UCSD-AML1 (cell line): Measurements from ENCODE around the gene SHC3.
"Not testable (repeated sequence)": the region's sequence is repeated elsewhere in the genome, so short reads cannot be mapped to it uniquely, and the experiment has no call there.

Source experiments
- DNase-seq: peaks from one replicate; lab custom pipeline; 2025; ENCODE audit not compliant: unreplicated experiment; lab: John Stamatoyannopoulos, UW

SHC3 gene, protein sequence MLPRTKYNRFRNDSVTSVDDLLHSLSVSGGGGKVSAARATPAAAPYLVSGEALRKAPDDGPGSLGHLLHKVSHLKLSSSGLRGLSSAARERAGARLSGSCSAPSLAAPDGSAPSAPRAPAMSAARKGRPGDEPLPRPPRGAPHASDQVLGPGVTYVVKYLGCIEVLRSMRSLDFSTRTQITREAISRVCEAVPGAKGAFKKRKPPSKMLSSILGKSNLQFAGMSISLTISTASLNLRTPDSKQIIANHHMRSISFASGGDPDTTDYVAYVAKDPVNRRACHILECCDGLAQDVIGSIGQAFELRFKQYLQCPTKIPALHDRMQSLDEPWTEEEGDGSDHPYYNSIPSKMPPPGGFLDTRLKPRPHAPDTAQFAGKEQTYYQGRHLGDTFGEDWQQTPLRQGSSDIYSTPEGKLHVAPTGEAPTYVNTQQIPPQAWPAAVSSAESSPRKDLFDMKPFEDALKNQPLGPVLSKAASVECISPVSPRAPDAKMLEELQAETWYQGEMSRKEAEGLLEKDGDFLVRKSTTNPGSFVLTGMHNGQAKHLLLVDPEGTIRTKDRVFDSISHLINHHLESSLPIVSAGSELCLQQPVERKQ

DNA sequence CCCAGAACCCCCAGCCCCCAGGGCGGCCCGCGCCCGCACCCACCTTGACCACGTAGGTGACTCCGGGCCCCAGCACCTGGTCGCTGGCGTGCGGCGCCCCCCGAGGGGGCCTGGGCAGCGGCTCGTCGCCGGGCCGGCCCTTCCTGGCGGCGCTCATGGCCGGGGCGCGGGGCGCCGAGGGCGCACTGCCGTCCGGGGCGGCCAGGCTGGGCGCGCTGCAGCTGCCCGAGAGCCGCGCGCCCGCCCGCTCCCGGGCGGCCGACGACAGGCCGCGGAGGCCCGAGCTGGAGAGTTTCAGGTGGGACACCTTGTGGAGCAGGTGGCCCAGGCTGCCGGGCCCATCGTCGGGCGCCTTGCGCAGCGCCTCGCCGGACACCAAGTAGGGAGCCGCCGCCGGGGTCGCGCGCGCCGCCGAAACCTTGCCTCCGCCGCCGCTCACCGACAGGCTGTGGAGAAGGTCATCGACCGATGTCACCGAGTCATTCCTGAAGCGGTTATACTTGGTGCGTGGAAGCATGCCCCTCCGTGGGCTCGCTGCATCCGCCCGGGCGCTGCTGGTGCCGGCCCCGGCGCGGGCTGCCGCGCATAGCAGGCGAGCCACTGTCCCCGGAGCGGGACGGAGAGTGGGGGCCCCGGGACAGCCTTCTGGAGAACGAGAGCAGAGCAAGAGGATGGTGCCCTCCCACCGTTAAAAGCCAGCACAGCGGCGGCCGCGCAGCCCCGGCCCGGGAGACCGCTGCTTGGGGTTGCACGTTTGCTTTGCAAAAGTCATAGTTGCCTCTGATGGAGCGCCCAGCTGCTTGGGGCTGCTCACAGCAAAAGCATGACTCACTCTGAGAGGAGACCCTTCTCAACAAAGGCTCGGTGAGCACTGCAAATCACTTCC lies at the start of gene SHC3:
Gene SHC3 (minus strand): TSS at position 875 of the 886 bp plus-strand sequence. CDS start 358 bp downstream, at position 517.
- no peak for DNase-seq

DNA sequence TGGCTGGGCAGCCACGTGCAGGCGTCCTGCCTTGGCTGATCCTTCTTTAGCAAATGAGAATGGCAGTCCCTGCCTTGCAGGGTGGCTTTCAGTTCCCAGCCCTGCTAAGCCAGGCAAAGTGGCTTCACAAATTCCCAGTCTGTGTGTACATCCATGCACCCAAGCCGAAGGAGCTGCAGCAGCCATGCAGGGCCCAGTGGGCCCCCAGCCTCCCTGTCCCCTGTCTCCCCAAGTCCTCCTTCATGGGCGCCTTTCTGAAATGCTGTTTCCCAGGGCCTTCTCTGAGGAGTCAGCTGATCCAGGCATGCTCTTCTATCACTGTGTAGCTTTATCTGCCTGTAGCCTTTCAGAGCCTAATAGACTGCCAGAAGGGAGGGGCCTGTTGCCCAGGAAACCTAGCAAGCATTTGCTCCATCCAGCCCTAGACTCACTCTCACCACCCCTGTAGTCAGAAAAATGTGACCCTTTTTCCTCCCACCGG lies 47.4 kb upstream of the SHC3 start:
- no peak for DNase-seq

DNA sequence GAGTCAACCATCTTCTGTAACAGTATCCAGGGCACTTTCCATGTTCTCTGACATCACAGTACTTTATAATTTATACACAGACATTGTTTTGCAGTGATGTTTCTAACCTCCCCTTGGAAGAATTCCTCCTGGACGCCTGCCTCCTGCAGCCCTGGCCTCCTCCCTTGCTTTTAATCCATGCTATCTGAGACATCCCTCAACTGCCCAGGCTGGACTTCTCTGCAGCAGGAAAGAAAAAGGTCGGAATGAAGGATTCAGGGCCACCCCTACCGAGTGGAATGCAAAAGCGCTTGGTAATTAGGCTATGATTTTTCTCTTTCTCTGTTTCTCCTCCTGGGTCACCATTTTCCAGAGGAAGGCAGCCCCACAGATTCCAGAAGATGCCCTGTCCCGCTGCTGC lies 47.0 kb upstream of the SHC3 start:
- DNase-seq: no peak

DNA sequence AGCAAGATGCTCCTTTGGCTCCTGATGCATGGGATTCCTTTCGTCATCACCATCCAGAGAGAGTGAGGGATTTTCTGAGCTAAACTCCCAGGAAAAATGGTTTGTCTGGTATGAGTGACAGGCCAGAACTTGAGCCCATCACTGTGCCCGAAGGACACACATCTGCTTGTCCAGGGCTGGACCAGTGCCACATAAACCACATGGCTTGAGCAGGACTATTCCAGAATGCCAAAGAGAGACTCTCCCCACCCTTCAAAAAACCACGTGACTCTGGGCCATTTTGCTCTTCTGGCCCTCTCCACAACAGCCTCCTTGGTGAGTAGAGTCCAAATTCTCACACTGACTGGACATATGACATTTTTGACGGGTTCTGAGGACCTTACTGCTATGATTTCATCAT lies 46.4 kb upstream of the SHC3 start:
- DNase-seq: no peak

- no peak for DNase-seq
These were observed 46.0 kb upstream of the SHC3 start for GRCh38 chr9:89224633-89225032.

DNA sequence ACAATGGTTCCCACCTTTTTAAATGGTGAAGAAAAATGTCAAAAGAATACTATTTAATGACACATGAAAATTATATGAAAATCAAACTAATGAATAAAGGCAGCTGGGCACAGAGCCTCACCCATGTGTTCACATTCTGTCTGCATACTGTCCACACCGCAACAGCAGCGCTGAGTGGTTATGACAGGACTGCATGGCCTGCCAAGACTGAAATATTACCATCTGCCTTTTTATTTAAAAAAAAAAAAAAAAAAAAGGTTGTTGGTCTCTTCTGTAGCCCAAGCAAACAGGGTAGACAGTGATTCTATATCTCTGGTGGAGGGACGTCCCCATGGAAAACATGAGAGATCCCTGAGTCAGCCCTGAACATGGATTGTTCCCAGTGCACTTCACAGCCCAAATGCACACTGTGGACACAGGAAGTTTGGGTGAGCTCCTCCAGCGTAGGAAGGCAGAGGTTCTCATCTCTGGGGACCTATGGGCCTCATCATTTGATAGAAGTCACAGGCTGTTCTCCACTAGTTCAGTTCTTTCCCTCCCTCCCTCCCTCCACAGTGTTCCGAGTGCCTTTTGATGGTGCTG lies 44.9 kb upstream of the SHC3 start:
- no peak for DNase-seq

DNA sequence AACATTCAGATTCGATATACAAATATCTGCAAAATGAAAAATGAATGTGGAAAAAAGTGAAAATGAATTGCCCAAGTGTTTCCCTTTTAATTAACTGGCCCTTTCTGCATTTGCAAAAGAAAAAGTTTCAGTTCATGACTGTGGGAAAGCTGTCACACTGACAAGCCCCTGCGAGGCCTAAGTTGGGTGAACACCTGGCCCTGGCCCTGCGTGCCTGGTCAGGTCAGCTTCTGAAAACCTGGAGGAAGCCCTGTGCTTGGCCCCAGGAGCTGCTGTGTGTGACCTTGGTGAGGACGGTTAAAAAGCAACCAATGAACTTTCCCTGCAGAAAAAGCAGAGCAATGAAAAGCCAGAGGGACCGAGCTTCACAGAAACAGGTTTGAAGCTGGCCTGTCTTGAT lies 41.0 kb upstream of the SHC3 start:
- DNase-seq: no peak

DNA sequence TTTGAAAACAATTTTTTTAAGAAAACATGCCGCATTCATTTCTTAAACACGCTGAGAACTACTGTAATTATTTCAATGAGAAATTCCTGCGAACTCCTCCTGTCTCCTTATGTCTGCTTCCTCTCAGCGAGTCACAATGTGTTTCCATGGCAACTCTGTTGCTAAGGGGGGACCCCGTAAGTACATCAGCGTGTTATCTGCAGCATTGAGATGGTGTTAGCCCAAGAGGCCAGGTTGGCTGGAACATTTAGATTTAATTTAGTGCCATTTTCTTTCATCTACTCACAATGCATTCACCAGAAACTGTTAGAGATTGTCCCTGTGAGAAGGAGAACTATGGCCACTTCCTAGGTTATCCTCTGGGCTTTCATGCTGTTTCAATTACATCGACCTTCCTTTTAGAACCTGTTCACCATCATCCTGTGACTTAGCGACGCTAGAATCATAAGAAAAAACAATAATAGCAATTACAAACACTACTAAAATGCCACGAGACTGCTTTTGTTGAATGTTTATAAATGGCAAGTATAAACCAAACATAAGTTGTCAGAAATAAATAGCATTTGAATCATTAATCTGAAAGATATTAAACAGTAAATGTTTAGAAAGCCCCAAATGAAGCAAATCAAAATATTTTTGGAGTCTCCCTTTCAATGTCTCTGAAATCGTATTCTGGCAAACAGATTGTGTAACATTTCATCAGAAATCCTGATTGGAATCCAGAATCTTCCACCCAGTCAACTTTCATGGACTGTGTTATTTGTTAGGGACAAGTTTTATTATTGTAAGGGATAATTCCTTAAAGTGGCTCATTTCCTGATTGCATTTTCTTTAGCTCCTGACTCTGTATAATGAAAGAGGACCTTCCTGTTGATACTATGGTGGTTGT lies 39.7 kb upstream of the SHC3 start:
- no peak for DNase-seq

DNA sequence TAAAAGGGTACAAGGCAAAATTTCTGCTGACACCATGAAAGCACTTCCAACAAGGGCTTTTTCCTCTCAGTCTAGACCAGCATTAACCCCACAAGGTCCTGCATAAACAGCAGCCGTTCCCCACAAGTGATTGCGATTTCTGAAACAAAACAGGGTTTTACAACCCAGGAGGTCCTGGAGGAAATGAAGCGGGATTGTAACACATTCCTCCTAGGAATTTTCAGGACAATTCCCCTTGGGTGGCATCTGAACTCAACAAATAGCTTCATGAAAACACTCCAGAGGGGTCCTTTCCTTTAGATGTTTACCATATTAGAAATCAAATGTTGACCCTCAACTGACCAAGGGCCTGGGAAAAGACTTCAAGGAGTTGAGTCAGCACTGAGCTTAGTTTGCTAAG lies 36.7 kb upstream of the SHC3 start:
- DNase-seq: no peak

GRCh38 chr9:89213396-89213880 lies 34.8 kb upstream of the SHC3 start:
- no peak for DNase-seq

- no peak for DNase-seq
These were observed 33.6 kb upstream of the SHC3 start for GRCh38 chr9:89212171-89212570.

DNA sequence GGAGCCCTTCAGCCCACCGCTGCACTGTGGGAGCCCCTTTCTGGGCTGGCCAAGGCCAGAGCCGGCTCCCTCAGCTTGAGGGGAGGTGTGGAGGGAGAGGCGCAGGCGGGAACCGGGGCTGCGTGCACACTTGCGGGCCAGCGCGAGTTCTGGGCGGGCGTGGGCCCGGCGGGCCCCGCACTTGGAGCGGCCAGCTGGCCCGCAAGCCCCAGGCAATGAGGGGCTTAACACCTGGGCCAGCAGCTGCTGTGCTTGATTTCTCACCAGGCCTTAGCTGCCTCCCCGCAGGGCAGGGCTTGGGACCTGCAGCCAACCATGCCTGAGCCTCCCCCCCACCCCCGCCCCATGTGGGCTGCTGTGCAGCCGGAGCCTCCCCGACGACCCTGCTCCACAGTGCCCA lies 30.7 kb upstream of the SHC3 start:
- DNase-seq: not testable (repeated sequence)

- no peak for DNase-seq
These were observed 28.4 kb upstream of the SHC3 start for GRCh38 chr9:89207026-89207425.

DNA sequence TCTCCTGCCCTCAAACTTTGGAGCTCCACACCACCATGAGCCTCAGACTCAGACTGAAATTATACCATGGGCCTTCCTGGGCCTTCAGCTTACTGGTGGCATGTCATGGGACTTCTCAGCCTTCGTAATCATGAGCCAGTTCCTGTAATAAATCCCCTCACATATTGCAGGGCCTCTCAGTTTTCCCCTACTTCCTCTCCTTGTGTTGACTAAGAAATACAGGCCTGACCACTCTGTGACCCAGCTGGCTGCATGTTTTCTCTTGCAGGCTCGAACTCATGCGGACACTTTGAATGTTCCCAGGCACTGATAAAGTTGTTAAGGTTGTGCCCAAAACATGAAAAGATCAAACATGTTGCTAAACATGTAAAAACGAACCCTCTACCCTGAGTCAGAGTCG lies 26.2 kb upstream of the SHC3 start:
- DNase-seq: no peak

- DNase-seq: no peak
These were observed 16.6 kb upstream of the SHC3 start for GRCh38 chr9:89195131-89195797.

GRCh38 chr9:89194421-89195130 lies 16.0 kb upstream of the SHC3 start:
- DNase-seq: no peak

- no peak for DNase-seq
These were observed 12.4 kb upstream of the SHC3 start for GRCh38 chr9:89191004-89191403.

GRCh38 chr9:89189215-89189614 lies 10.6 kb upstream of the SHC3 start:
- no peak for DNase-seq

DNA sequence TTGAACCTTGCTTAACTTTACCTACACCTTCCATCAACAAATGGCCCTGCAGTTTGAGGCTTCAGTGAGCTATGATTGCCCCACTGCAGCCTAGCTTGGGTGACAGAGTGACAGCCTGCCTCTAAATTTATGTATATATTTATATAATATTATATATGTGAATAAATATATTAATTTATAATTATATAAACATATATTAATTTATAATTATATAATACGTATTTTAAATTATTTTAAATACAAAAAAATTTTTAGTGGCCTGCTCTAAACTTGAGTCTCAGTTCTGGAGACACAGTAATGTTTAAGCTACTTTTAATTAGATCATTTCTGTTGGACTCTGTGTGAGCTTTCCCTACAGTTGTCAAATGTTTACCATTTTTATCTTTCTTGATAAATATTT lies 9.3 kb upstream of the SHC3 start:
- DNase-seq: no peak
